ENCODE measurements around the gene ARL6IP1.
A peak's percentile ranks its signal among the peaks of the same experiment; 100 is the strongest.

ARL6IP1 gene

GRCh38 chr16:18801145-18801972 lies at the start of gene ARL6IP1:
Gene ARL6IP1 (minus strand): TSS chr16:18801549. CDS start chr16:18801466, 83 bp downstream.
- peak; percentile 99 for DNase-seq (ENCODE audit: low spot score)

GRCh38 chr16:18846416-18846815 lies 45.1 kb upstream of the ARL6IP1 start:
- no peak for DNase-seq (ENCODE audit: low spot score)

- DNase-seq (ENCODE audit: low spot score) = no peak
These were observed 41.2 kb upstream of the ARL6IP1 start for GRCh38 chr16:18842565-18842964.

- no peak for DNase-seq (ENCODE audit: low spot score)
These were observed 40.6 kb upstream of the ARL6IP1 start for GRCh38 chr16:18841833-18842525.

- DNase-seq (ENCODE audit: low spot score) = no peak
These were observed 38.2 kb upstream of the ARL6IP1 start for GRCh38 chr16:18839555-18839954.

- DNase-seq (ENCODE audit: low spot score) = no peak
These were observed 35.4 kb upstream of the ARL6IP1 start for GRCh38 chr16:18836702-18837101.

GRCh38 chr16:18834864-18835263 lies 33.5 kb upstream of the ARL6IP1 start:
- DNase-seq (ENCODE audit: low spot score) = no peak

GRCh38 chr16:18833707-18834505 lies 32.6 kb upstream of the ARL6IP1 start:
- no peak for DNase-seq (ENCODE audit: low spot score)

- DNase-seq (ENCODE audit: low spot score) = no peak
These were observed 31.3 kb upstream of the ARL6IP1 start for GRCh38 chr16:18832613-18833012.

GRCh38 chr16:18832006-18832405 lies 30.7 kb upstream of the ARL6IP1 start:
- no peak for DNase-seq (ENCODE audit: low spot score)

GRCh38 chr16:18829251-18829650 lies 27.9 kb upstream of the ARL6IP1 start:
- no peak for DNase-seq (ENCODE audit: low spot score)

GRCh38 chr16:18827890-18828289 lies 26.5 kb upstream of the ARL6IP1 start:
- no peak for DNase-seq (ENCODE audit: low spot score)

GRCh38 chr16:18816286-18816685 lies 14.9 kb upstream of the ARL6IP1 start:
- DNase-seq (ENCODE audit: low spot score) = no peak

GRCh38 chr16:18811925-18812324 lies 10.6 kb upstream of the ARL6IP1 start:
- no peak for DNase-seq (ENCODE audit: low spot score)

GRCh38 chr16:18809165-18809564 lies 7.8 kb upstream of the ARL6IP1 start:
- no peak for DNase-seq (ENCODE audit: low spot score)

- no peak for DNase-seq (ENCODE audit: low spot score)
These were observed 4.0 kb upstream of the ARL6IP1 start for GRCh38 chr16:18805257-18805773.

GRCh38 chr16:18804540-18804939 lies 3.2 kb upstream of the ARL6IP1 start:
- DNase-seq (ENCODE audit: low spot score) = no peak

GRCh38 chr16:18803569-18804462 lies 2.5 kb upstream of the ARL6IP1 start:
- no peak for DNase-seq (ENCODE audit: low spot score)

GRCh38 chr16:18802767-18803343 lies 1.5 kb upstream of the ARL6IP1 start:
- no peak for DNase-seq (ENCODE audit: low spot score)

GRCh38 chr16:18800775-18801144 lies 589 bp downstream of the ARL6IP1 start:
- peak; percentile 21 for DNase-seq (ENCODE audit: low spot score)

- no peak for DNase-seq (ENCODE audit: low spot score)
These were observed 1.1 kb downstream of the ARL6IP1 start for GRCh38 chr16:18800293-18800692.

Measured in SW480 (cell line).